ENCODE measurements around the gene ARPP19. TPM values are rescaled to one million over a fixed set of nuclear protein-coding genes. Genes with fewer than 3 reads are reported as not detected.
"Not testable (repeated sequence)": the region's sequence is repeated elsewhere in the genome, so short reads cannot be mapped to it uniquely, and the experiment has no call there.

ARPP19 gene
- polyA plus RNA-seq, 3 donors = 26.2 to 48.3 (median 44.4) TPM

GRCh38 chr15:52515343-52515742 lies 53.5 kb downstream of the ARPP19 start:
- Histone ChIP-seq H3K9ac (ENCODE audit: insufficient read depth, low read length, poor library complexity, severe bottlenecking) (no peak overlapping the region), H3K36me3 (replicated peaks in 1 of 2; ENCODE audit: control insufficient read depth in 1 of 2, insufficient read depth in 2 of 2, low read length in 2 of 2) (no peaks in the 10 kb centered on the region), H3K9me3 (replicated peaks in 1 of 2; ENCODE audit: control insufficient read depth in 1 of 2, insufficient read depth in 1 of 2, low read length in 2 of 2) (no peaks in the 10 kb centered on the region), H4K20me1 (ENCODE audit: insufficient read depth, low read length) (peaks cover 89% of the 10 kb centered on the region), H3K27ac (ENCODE audit: low read depth in 1 of 2, low read length in 2 of 2) (no peak overlapping the region), H3K4me1 (ENCODE audit: control insufficient read depth in 1 of 2, insufficient read depth in 2 of 2, low read length in 2 of 2) (peaks cover 34 to 35% of the 10 kb centered on the region in 2 donors), H3K4me2 (replicated peaks; ENCODE audit: extremely low read depth, low read length, poor library complexity, severe bottlenecking) (no peak overlapping the region), H3K79me2 (ENCODE audit: insufficient read depth, low read length) (peaks cover 95% of the 10 kb centered on the region), H3K4me3 (replicated peaks in 1 of 3; ENCODE audit: low read depth in 2 of 3, low read length in 3 of 3) (no peak overlapping the region), H3K27me3 (ENCODE audit: control insufficient read depth in 2 of 2, insufficient read depth in 2 of 2, low read length in 2 of 2) (no peaks in the 10 kb centered on the region), H2AFZ (ENCODE audit: insufficient read depth, low read depth, low read length, poor library complexity, severe bottlenecking) (no peak overlapping the region)
- Mint-ChIP-seq H3K4me1 (peaks cover 36% of the 10 kb centered on the region), H3K27me3 (ENCODE audit: low read depth in 3 of 3) (no peaks in the 10 kb centered on the region), H3K4me3 (no peak overlapping the region), H3K27ac (no peak overlapping the region), H3K9me3 (peaks cover 0 to 2% (median 0%) of the 10 kb centered on the region in 7 donors), H3K36me3 (peaks cover 0 to 7% of the 10 kb centered on the region in 2 donors)
- no peak for DNase-seq
- WGBS (ENCODE audit: insufficient coverage) = 100% methylated on average over 1 of the region's 2 CpGs
- TF ChIP-seq CTCF (IDR thresholded peaks at IDR 0.05) = no peak
- intact Hi-C loops (cut with micrococcal nuclease) = no loop called here

GRCh38 chr15:52514482-52514881 lies 54.3 kb downstream of the ARPP19 start:
- H4K20me1 ChIP-seq (ENCODE audit: insufficient read depth, low read length) = peaks cover 91% of the 10 kb centered on the region
- H3K9me3 ChIP-seq (replicated peaks in 1 of 2; ENCODE audit: control insufficient read depth in 1 of 2, insufficient read depth in 1 of 2, low read length in 2 of 2) = no peaks in the 10 kb centered on the region
- H3K4me2 ChIP-seq (replicated peaks; ENCODE audit: extremely low read depth, low read length, poor library complexity, severe bottlenecking) = no peak overlapping the region
- no peak for DNase-seq
- no peak overlapping the region for H3K4me3 Mint-ChIP-seq
- intact Hi-C loops (cut with micrococcal nuclease) = no loop called here
- no peak overlapping the region for H3K4me3 ChIP-seq (replicated peaks in 1 of 3; ENCODE audit: low read depth in 2 of 3, low read length in 3 of 3)
- H3K27ac ChIP-seq (ENCODE audit: low read depth in 1 of 2, low read length in 2 of 2) = no peak overlapping the region
- H3K27me3 ChIP-seq (ENCODE audit: control insufficient read depth in 2 of 2, insufficient read depth in 2 of 2, low read length in 2 of 2) = no peaks in the 10 kb centered on the region
- 100% methylated on average over 1 of the region's 1 CpG for WGBS (ENCODE audit: insufficient coverage)
- no peak overlapping the region for H3K9ac ChIP-seq (ENCODE audit: insufficient read depth, low read length, poor library complexity, severe bottlenecking)
- no peaks in the 10 kb centered on the region for H3K36me3 ChIP-seq (replicated peaks in 1 of 2; ENCODE audit: control insufficient read depth in 1 of 2, insufficient read depth in 2 of 2, low read length in 2 of 2)
- peaks cover 31% of the 10 kb centered on the region for H3K4me1 Mint-ChIP-seq
- peaks cover 26% of the 10 kb centered on the region in 2 donors for H3K4me1 ChIP-seq (ENCODE audit: control insufficient read depth in 1 of 2, insufficient read depth in 2 of 2, low read length in 2 of 2)
- H3K27me3 Mint-ChIP-seq (ENCODE audit: low read depth in 3 of 3) = no peaks in the 10 kb centered on the region
- TF ChIP-seq CTCF (IDR thresholded peaks at IDR 0.05) = no peak
- peaks cover 0 to 2% (median 0%) of the 10 kb centered on the region in 7 donors for H3K9me3 Mint-ChIP-seq
- no peaks in the 10 kb centered on the region for H3K36me3 Mint-ChIP-seq
- H3K27ac Mint-ChIP-seq = no peak overlapping the region
- peaks cover 95% of the 10 kb centered on the region for H3K79me2 ChIP-seq (ENCODE audit: insufficient read depth, low read length)
- no peak overlapping the region for H2AFZ ChIP-seq (ENCODE audit: insufficient read depth, low read depth, low read length, poor library complexity, severe bottlenecking)

- WGBS (ENCODE audit: insufficient coverage) = 52% methylated on average over 6 of the region's 8 CpGs
- H3K9ac ChIP-seq (ENCODE audit: insufficient read depth, low read length, poor library complexity, severe bottlenecking); H3K36me3 ChIP-seq (replicated peaks in 1 of 2; ENCODE audit: control insufficient read depth in 1 of 2, insufficient read depth in 2 of 2, low read length in 2 of 2); H3K36me3 Mint-ChIP-seq; H3K4me3 Mint-ChIP-seq; H3K27me3 ChIP-seq (ENCODE audit: control insufficient read depth in 2 of 2, insufficient read depth in 2 of 2, low read length in 2 of 2); H3K9me3 ChIP-seq (replicated peaks in 1 of 2; ENCODE audit: control insufficient read depth in 1 of 2, insufficient read depth in 1 of 2, low read length in 2 of 2); intact Hi-C loops (cut with micrococcal nuclease); H3K4me2 ChIP-seq (replicated peaks; ENCODE audit: extremely low read depth, low read length, poor library complexity, severe bottlenecking); H3K9me3 Mint-ChIP-seq; H3K27me3 Mint-ChIP-seq (ENCODE audit: low read depth in 3 of 3); H2AFZ ChIP-seq (ENCODE audit: insufficient read depth, low read depth, low read length, poor library complexity, severe bottlenecking); H3K4me3 ChIP-seq (replicated peaks in 1 of 3; ENCODE audit: low read depth in 2 of 3, low read length in 3 of 3): not testable (repeated sequence)
- H3K79me2 ChIP-seq (ENCODE audit: insufficient read depth, low read length) = peaks cover 97% of the 10 kb centered on the region
- Mint-ChIP-seq H3K27ac (peak overlapping the region; percentile 22 to 87 (median 69)), H3K4me1 (peaks cover 25% of the 10 kb centered on the region)
- H3K4me1 ChIP-seq (ENCODE audit: control insufficient read depth in 1 of 2, insufficient read depth in 2 of 2, low read length in 2 of 2) = peaks cover 10 to 12% of the 10 kb centered on the region in 2 donors
- peaks cover 97% of the 10 kb centered on the region for H4K20me1 ChIP-seq (ENCODE audit: insufficient read depth, low read length)
- peak overlapping the region in 1 of 2 donors; percentile 6 for H3K27ac ChIP-seq (ENCODE audit: low read depth in 1 of 2, low read length in 2 of 2)
- DNase-seq = peak; percentile 34 to 82 (median 59)
Observed at GRCh38 chr15:52512869-52513268, 56.0 kb downstream of the ARPP19 start.

Measured in CD14-positive monocyte (primary cell).